ENCODE results near the gene ZNF787.

Gene ZNF787

DNA sequence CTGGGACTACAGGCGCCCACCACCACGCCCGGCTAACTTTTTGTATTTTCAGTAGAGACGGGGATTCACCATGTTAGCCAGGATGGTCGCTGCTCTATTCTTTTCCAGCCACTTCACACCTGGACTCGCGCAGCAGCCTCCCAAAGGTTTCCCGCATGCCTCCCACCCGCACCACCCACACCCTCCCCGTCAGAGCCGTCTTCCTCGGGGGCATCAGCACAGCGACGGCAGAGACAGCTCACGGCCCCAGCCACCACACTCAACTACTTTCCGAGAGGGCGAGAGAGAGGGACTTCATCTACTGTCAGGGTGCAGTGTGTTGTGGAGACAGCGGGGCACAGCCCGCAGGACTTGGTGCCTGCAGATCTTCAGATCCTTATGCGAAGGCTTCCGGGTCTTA lies 5.6 kb downstream of the ZNF787 start:
- H3K4me1 ChIP-seq: peaks cover 96% of the 10 kb centered on the region
- H3K9me3 ChIP-seq: no peaks in the 10 kb centered on the region
- H3K4me2 ChIP-seq: peak overlapping the region; percentile 98
- TF ChIP-seq Cebpa-rat (IDR thresholded peaks at IDR 0.05): no peak
- peak overlapping the region; percentile 90 for H3K27ac ChIP-seq
- H3K9ac ChIP-seq: peak overlapping the region; percentile 34; the same call in 1 of the 2 replicates
- H4K20me1 ChIP-seq: peaks cover 70% of the 10 kb centered on the region
- peaks cover 34% of the 10 kb centered on the region for H3K36me3 ChIP-seq
- no peaks in the 10 kb centered on the region for H3K27me3 ChIP-seq
- H3K4me3 ChIP-seq: no peak overlapping the region

DNA sequence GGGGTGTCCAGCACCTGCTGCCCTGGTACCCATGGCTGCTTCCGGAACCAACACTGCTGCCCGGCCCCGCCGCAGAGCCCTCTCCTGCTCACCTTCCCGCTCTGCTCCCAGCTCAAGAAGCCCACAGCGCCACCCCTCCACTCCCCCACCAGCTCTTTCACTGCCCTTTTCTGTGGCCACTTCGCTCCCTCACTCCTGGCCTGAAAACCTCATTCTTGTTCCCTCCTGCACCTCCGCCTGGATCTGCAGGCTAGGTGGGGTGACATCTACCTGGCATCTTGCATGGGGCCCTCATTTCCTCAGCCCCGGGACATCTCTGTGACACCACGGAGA lies 6.4 kb downstream of the ZNF787 start:
- peak overlapping the region; percentile 42 for H3K9ac ChIP-seq
- H3K4me1 ChIP-seq: peaks cover 100% of the 10 kb centered on the region
- peaks cover 34% of the 10 kb centered on the region for H3K36me3 ChIP-seq
- no peak for TF ChIP-seq Cebpa-rat (IDR thresholded peaks at IDR 0.05)
- H3K27me3 ChIP-seq: no peaks in the 10 kb centered on the region
- peaks cover 68% of the 10 kb centered on the region for H4K20me1 ChIP-seq
- H3K9me3 ChIP-seq: no peaks in the 10 kb centered on the region
- peak overlapping the region; percentile 90 for H3K27ac ChIP-seq
- peak overlapping the region; percentile 98 for H3K4me2 ChIP-seq
- H3K4me3 ChIP-seq: no peak overlapping the region

DNA sequence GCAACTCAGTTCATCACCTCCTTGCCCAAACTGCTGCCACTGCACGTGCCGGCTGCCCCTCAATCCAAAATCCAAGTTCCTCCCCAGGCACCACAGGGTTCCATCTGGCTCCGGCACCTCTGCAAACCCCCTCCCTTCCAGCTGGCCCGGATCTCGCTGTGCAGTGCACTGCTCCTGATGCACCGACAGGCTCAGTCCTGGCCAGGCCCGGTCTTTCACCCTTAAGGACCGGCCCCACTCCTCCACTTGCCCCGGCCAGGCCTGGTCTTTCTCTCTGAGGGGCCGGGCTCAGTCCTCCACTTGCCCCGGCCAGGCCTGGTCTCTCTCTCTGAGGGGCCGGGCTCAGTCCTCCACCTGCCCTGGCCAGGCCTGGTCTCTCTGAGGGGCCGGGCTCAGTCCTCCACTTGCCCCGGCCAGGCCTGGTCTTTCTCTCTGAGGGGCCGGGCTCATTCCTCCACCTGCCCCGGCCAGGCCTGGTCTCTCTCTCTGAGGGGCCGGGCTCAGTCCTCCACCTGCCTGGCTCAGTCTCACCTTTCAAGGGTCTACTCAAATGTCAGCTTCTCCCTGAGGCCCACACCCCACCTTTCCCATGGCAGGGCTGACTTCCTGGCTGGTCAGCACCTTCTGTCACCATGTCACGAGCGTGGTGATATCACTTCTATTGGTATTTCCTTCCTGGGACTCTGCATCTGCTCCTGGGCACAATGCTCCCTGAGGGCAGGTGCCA lies 6.9 kb downstream of the ZNF787 start:
- Histone ChIP-seq H3K4me2 (peak overlapping the region; percentile 98), H3K9me3 (no peaks in the 10 kb centered on the region), H3K27me3 (no peaks in the 10 kb centered on the region), H3K36me3 (peaks cover 34% of the 10 kb centered on the region), H4K20me1 (peaks cover 62% of the 10 kb centered on the region), H3K9ac (peak overlapping the region; percentile 53), H3K4me1 (peaks cover 100% of the 10 kb centered on the region), H3K4me3 (no peak overlapping the region), H3K27ac (peak overlapping the region; percentile 90)
- TF ChIP-seq Cebpa-rat (IDR thresholded peaks at IDR 0.05): no peak

DNA sequence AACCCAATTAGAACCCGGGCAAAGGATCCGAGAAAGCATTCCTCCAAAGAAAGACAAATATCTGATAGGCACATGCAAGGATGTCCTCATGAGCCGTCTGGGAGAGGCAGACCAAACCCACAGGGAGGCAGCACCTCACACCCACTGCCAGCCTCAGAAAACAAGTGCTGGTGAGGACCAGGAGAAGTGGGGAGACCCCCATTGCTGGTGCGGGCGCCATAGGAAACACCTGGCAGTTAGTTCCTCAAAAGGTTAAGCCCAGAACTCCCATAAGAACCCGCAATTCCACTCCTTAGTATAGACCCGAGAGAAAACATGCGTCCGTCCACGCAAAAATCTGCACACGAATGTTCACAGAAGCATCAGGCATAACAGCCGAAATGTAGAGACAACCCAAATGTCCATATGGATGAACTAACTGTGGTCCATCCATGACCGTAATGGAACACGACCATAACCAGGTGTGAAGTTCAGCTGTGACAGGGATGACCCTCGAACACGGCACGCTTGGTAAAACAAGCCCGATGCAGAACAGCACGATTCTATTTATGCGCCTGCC lies 7.9 kb downstream of the ZNF787 start:
- H3K4me1 ChIP-seq: peaks cover 100% of the 10 kb centered on the region
- H3K9ac ChIP-seq: peak overlapping the region; percentile 53
- TF ChIP-seq Cebpa-rat (IDR thresholded peaks at IDR 0.05): no peak
- H3K4me2 ChIP-seq: peak overlapping the region; percentile 98
- H3K27me3 ChIP-seq: no peaks in the 10 kb centered on the region
- H3K27ac ChIP-seq: peak overlapping the region; percentile 90
- H3K9me3 ChIP-seq: no peaks in the 10 kb centered on the region
- H3K36me3 ChIP-seq: peaks cover 25% of the 10 kb centered on the region; the same call in 1 of the 2 replicates
- H3K4me3 ChIP-seq: peak overlapping the region; percentile 65; the same call in 1 of the 2 replicates
- H4K20me1 ChIP-seq: peaks cover 52% of the 10 kb centered on the region

DNA sequence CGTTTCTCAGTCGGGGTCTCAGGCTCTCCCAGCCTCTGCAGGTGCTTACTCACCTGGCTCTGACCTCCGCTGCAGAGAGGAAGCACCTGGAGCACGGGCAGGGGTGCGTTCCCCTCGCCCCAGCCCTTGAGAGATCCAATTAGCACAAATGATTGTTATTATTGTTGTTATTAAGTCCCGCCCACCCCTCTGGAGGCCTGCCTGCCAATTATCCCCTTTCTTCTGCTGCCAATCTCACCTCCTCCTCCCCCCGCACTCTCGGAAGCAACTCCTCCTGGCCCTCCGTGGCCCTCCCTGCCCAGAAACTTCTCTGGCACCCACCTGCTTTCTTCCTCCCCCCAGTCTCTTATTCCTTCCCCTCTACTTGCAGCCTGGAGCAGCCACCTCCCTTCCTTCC lies 8.8 kb downstream of the ZNF787 start:
- peaks cover 16% of the 10 kb centered on the region; the same call in 1 of the 2 replicates for H3K36me3 ChIP-seq
- peak overlapping the region; percentile 98 for H3K4me2 ChIP-seq
- peaks cover 99% of the 10 kb centered on the region for H3K4me1 ChIP-seq
- H3K27ac ChIP-seq: peak overlapping the region; percentile 90
- H3K9ac ChIP-seq: peak overlapping the region; percentile 81
- peak overlapping the region; percentile 65 for H3K4me3 ChIP-seq
- no peaks in the 10 kb centered on the region for H3K9me3 ChIP-seq
- peaks cover 44% of the 10 kb centered on the region for H4K20me1 ChIP-seq
- TF ChIP-seq Cebpa-rat (IDR thresholded peaks at IDR 0.05): no peak
- H3K27me3 ChIP-seq: no peaks in the 10 kb centered on the region

DNA sequence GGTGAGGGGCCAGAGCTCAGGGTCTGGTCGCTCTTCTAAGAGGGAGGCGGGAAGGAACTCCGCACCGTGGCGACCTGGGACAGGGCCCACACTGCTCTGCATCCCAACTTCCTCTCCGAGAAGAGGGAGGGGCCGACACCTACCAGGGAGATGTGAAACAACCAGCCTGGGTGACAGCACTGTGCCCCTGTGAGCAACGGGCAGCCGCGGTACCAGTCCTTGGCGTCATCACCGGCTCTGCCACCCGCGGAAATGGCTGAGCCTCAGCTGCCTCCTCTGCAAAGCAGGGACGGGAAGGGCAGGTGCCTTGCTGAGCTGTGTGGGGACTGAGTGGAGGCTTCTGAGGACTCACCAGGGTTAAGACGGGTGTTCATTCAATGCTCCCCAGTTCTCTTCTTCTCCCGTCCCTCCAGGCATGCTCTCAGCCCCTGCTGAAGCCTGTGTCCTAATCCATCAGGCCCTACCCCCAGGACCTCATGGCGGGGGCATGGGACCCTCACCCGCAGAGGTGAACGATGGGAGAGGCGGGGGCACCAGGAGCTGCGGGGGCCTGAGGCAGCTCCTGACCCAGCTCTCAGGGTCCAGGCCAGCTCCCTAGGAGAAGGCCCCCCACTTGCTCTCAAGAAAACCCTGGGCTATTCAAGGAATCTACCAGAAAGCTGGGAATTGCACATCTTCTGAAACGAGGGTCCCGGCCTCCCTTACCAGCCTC lies 9.3 kb downstream of the ZNF787 start:
- Histone ChIP-seq H3K27me3 (no peaks in the 10 kb centered on the region), H3K4me1 (peaks cover 99% of the 10 kb centered on the region), H3K9ac (peak overlapping the region; percentile 81), H3K27ac (peak overlapping the region; percentile 90), H3K4me3 (peak overlapping the region; percentile 65), H4K20me1 (peaks cover 44% of the 10 kb centered on the region), H3K4me2 (peak overlapping the region; percentile 98), H3K36me3 (peaks cover 11% of the 10 kb centered on the region; the same call in 1 of the 2 replicates), H3K9me3 (no peaks in the 10 kb centered on the region)
- TF ChIP-seq Cebpa-rat (IDR thresholded peaks at IDR 0.05): no peak

DNA sequence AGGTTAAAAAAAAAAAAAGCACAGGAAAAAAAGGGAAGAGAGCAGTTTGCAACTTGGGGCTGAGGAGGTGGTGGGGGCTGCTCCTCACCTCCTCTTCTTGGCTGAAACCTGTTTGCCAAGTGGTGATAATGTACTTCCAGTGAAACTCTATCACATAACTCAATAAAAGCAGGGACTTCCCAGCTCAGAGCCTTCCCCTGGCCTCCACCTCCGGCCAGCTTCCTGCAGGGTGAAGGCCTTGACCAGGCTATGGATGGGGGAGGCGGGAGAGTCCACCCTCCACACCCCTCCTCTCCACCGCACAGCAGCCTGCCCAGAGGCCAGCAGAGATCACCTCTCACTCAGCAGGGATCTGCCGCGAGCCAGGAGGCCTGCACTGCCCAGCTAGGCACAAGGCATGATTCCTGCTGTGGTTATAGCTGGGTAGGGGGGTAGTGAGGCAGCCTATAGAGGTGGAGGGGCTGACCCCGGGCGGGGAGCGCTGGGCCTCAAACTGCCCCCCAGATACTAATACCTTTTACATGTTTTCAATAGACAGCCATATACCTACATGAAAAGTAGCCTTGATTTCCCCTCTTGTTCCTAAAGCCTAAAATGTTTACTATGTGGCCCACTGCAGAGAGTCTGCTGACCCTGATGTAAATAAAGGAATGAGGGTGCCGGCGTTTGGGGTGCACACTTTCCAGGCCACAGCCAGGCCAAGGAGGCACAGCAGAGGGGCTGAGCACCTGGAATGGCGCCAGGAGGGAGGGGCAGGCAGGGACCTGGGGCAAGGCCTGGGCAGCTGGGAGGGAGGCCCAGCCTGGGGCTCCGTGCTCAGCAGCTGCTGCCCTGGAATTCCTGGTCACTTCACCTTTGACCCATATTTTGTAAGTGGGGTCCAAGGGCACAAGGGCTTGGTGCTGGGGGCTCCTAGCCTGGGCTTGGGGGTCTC lies 10.3 kb downstream of the ZNF787 start:
- H3K36me3 ChIP-seq: peaks cover 4% of the 10 kb centered on the region; the same call in 1 of the 2 replicates
- H4K20me1 ChIP-seq: peaks cover 43% of the 10 kb centered on the region
- H3K4me1 ChIP-seq: peaks cover 99% of the 10 kb centered on the region
- H3K27ac ChIP-seq: peak overlapping the region; percentile 90
- no peak for TF ChIP-seq Cebpa-rat (IDR thresholded peaks at IDR 0.05)
- H3K4me3 ChIP-seq: peak overlapping the region; percentile 65
- H3K4me2 ChIP-seq: peak overlapping the region; percentile 98
- H3K27me3 ChIP-seq: no peaks in the 10 kb centered on the region
- H3K9ac ChIP-seq: peak overlapping the region; percentile 81
- H3K9me3 ChIP-seq: no peaks in the 10 kb centered on the region

DNA sequence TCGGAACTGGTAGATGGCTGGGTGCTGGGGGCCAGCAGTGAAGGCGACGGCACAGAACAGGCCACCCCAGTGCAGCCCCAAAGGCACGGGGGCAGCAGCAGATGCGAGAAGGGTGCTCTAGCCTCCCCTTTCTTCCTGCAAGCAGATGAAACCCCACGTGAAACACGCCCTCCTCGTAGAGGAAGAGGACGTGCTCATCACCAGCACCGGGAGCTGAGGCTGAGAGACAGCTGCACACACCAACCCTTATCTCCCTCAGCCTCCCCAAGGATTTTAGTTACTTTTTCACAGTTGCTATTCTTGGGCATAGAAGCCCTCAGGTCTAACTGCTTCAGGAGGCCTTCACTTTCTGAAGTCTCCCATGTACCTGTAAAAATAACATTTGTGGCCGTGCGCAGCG lies 11.9 kb downstream of the ZNF787 start:
- Histone ChIP-seq H3K36me3 (no peaks in the 10 kb centered on the region), H3K9me3 (no peaks in the 10 kb centered on the region), H3K4me1 (peaks cover 99% of the 10 kb centered on the region), H3K9ac (peak overlapping the region; percentile 81), H4K20me1 (peaks cover 38% of the 10 kb centered on the region), H3K27ac (peak overlapping the region; percentile 90), H3K27me3 (no peaks in the 10 kb centered on the region), H3K4me2 (peak overlapping the region; percentile 98), H3K4me3 (peak overlapping the region; percentile 65)
- no peak for TF ChIP-seq Cebpa-rat (IDR thresholded peaks at IDR 0.05)

Measured in BLaER1 (cell line).